Neural cell (in vitro differentiated cells): ENCODE results near the gene MYMK. TPM values are rescaled to one million over a fixed set of nuclear protein-coding genes. Genes with fewer than 3 reads are reported as not detected.

ENCODE experiments used
- H2AFZ ChIP-seq: fragments of 200-600, 300-800 bp; sonication (generic), shearing (Covaris generic); 2 replicates; pipeline ENCODE4 v1.6.0; 2014; ENCODE audit warnings: low read depth, mild to moderate bottlenecking, antibody characterized with exemption, low read length, moderate library complexity
- H3F3A ChIP-seq: fragments of 200-600 bp; shearing (Covaris generic); 2 replicates; pipeline ENCODE4 v1.6.1; 2016; ENCODE audit warnings: mild to moderate bottlenecking, moderate library complexity, mixed read lengths, antibody characterized with exemption, low read length; ENCODE audit not compliant: insufficient read depth, poor library complexity, severe bottlenecking
- H3K27ac ChIP-seq: fragments of 200-600, 300-800 bp; sonication (generic), shearing (Covaris generic); 2 replicates; pipeline ENCODE4 v1.5.1; 2014; ENCODE audit warnings: mild to moderate bottlenecking, low read length, moderate library complexity
- H3K27me3 ChIP-seq: fragments of 300-800, 200-600 bp; sonication (generic), shearing (Covaris generic); 2 replicates; pipeline ENCODE4 v1.6.0; 2014; ENCODE audit warnings: mild to moderate bottlenecking, low read depth, low read length, moderate library complexity; ENCODE audit not compliant: insufficient read depth
- H3K36me3 ChIP-seq: fragments of 300-800, 200-600 bp; sonication (generic), shearing (Covaris generic); 2 replicates; pipeline ENCODE4 v1.5.1; 2014; ENCODE audit warnings: mild to moderate bottlenecking, antibody characterized with exemption, low read length, moderate library complexity; ENCODE audit not compliant: insufficient read depth
- H3K4me2 ChIP-seq: fragments of 300-800, 200-600 bp; sonication (generic), shearing (Covaris generic); 2 replicates; pipeline ENCODE4 v1.6.0; 2014; ENCODE audit warnings: mild to moderate bottlenecking, low read length
- H3K4me3 ChIP-seq: fragments of 300-800, 200-600 bp; sonication (generic), shearing (Covaris generic); 2 replicates; pipeline ENCODE4 v1.5.1; 2014; ENCODE audit warnings: mild to moderate bottlenecking, low read length, moderate library complexity
- H3K79me2 ChIP-seq: fragments of 200-600 bp; shearing (Covaris generic); replicated peaks from 2 replicates; pipeline ENCODE4 v1.6.0; 2014; ENCODE audit warnings: mild to moderate bottlenecking, low read length, moderate library complexity; ENCODE audit not compliant: insufficient read depth
- H3K9ac ChIP-seq: fragments of 300-800, 200-600 bp; sonication (generic), shearing (Covaris generic); 2 replicates; pipeline ENCODE4 v1.6.1; 2016; ENCODE audit warnings: mild to moderate bottlenecking, low read length, mixed read lengths
- H3K9me2 ChIP-seq: fragments of 200-600 bp; shearing (Covaris generic); 2 replicates; pipeline ENCODE4 v1.6.1; 2016; ENCODE audit warnings: mild to moderate bottlenecking, low read length, mixed read lengths; ENCODE audit not compliant: insufficient read depth
- H3K9me3 ChIP-seq: fragments of 200-600, 300-800 bp; sonication (generic), shearing (Covaris generic); 2 replicates; pipeline ENCODE4 v1.6.1; 2016; ENCODE audit warnings: mild to moderate bottlenecking, mixed run types, low read length, moderate library complexity, mixed read lengths
- H4K20me1 ChIP-seq: fragments of 200-600 bp; shearing (Covaris generic); 2 replicates; pipeline ENCODE4 v1.6.1; 2016; ENCODE audit warnings: mild to moderate bottlenecking, mixed run types; ENCODE audit not compliant: insufficient read depth
- EP300 ChIP-seq: fragments of 450-650 bp; conservative IDR thresholded peaks from 2 replicates; pipeline ENCODE4 v1.6.1; 2014; ENCODE audit warnings: antibody characterized with exemption, mild to moderate bottlenecking, moderate library complexity; ENCODE audit not compliant: poor library complexity, severe bottlenecking
- EZH2 ChIP-seq: fragments of 200-600, 300-800 bp; shearing (Covaris generic), sonication (generic); IDR thresholded peaks from 2 replicates; pipeline ENCODE4 v1.6.1; 2014; ENCODE audit warnings: antibody characterized with exemption, low read length, borderline replicate concordance, mild to moderate bottlenecking; ENCODE audit not compliant: insufficient read depth, poor library complexity, severe bottlenecking
- MXI1 ChIP-seq: fragments of 450-650 bp; conservative IDR thresholded peaks from 2 replicates; pipeline ENCODE4 v1.6.1; 2014; ENCODE audit warnings: antibody characterized with exemption, mild to moderate bottlenecking; ENCODE audit not compliant: poor library complexity, severe bottlenecking
- POLR2AphosphoS5 ChIP-seq: IDR thresholded peaks from 2 replicates; pipeline ENCODE4 v1.6.1; 2012
- RAD21 ChIP-seq: fragments of 450-650 bp; conservative IDR thresholded peaks from 2 replicates; pipeline ENCODE4 v1.6.1; 2014; ENCODE audit warnings: antibody characterized with exemption, mild to moderate bottlenecking, moderate library complexity
- REST ChIP-seq: IDR thresholded peaks from 2 replicates; pipeline ENCODE4 v1.6.1; 2012; ENCODE audit warnings: borderline replicate concordance
- SMC3 ChIP-seq: fragments of 450-650 bp; conservative IDR thresholded peaks from 2 replicates; pipeline ENCODE4 v1.6.1; 2014; ENCODE audit warnings: antibody characterized with exemption, mild to moderate bottlenecking, moderate library complexity; ENCODE audit not compliant: poor library complexity
- TAF1 ChIP-seq: IDR thresholded peaks from 2 replicates; pipeline ENCODE4 v1.6.1; 2012; ENCODE audit warnings: low read depth
- polyA plus RNA-seq: library from polyadenylated mRNA; depleted of rRNA; stranded (reverse); fragments of >200 nt; gene quantifications from 2 replicates; pipeline ENCODE4 v1.2.3, GENCODE V29; 2014
- TF ChIP-seq, protein P1 (sequence below): fragments of 450-650 bp; IDR thresholded peaks from 2 replicates; pipeline ENCODE4 v1.5.1; 2014; ENCODE audit warnings: antibody characterized with exemption, mild to moderate bottlenecking, moderate library complexity; ENCODE audit not compliant: poor library complexity, severe bottlenecking

MYMK gene
- polyA plus RNA-seq, 1 donor from 2014 or later = not detected

DNA sequence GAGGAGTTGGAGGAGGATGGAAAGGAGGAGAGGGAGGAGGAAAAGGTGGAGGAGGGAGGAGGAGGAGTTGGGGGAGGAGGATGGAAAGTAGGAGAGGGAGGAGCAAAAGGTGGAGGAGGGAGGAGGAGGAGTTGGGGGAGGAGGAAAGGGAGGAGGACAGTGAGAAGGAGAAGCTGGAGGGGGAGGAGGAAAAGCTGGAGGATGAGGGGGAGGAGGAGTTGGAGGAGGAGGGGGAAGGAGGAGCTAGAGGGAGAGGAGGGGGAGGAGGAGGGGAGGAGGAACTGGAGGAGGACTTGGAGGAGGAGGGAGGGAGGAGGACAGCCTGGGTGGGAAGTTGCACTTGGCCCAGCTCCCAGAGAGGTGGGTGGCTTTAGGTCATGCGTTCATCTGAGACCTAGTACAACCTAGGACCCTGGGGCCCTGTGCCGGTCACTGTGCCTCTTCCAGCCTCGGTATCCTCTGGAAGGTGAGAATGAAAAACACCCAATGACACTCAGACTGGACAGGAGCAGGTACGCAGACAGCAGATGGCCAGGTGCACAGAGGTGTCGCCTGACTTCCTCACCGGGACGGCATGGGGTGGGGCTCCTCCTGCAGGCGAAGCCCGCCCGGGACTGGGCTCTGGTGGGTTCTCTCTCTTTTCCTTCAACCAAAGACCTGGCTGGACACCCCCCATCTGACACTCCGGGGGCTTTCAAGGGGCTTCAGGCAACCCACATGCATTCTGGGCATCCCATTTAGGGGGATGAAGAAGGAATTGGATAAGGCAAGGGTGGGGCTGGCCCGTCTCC lies 33.7 kb downstream of the MYMK start:
- no peak overlapping the region for H2AFZ ChIP-seq
- no peaks in the 10 kb centered on the region for H3K79me2 ChIP-seq
- TF ChIP-seq TAF1 = no peak
- TF ChIP-seq MXI1 = no peak
- TF ChIP-seq REST = no peak
- TF ChIP-seq POLR2AphosphoS5 = no peak
- no peak for TF ChIP-seq SMC3
- TF ChIP-seq, protein P1, sequence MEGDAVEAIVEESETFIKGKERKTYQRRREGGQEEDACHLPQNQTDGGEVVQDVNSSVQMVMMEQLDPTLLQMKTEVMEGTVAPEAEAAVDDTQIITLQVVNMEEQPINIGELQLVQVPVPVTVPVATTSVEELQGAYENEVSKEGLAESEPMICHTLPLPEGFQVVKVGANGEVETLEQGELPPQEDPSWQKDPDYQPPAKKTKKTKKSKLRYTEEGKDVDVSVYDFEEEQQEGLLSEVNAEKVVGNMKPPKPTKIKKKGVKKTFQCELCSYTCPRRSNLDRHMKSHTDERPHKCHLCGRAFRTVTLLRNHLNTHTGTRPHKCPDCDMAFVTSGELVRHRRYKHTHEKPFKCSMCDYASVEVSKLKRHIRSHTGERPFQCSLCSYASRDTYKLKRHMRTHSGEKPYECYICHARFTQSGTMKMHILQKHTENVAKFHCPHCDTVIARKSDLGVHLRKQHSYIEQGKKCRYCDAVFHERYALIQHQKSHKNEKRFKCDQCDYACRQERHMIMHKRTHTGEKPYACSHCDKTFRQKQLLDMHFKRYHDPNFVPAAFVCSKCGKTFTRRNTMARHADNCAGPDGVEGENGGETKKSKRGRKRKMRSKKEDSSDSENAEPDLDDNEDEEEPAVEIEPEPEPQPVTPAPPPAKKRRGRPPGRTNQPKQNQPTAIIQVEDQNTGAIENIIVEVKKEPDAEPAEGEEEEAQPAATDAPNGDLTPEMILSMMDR = no peak
- no peak for TF ChIP-seq RAD21
- H3K9me3 ChIP-seq = no peaks in the 10 kb centered on the region
- H4K20me1 ChIP-seq = no peaks in the 10 kb centered on the region
- no peaks in the 10 kb centered on the region for H3F3A ChIP-seq
- H3K4me2 ChIP-seq = no peak overlapping the region
- no peaks in the 10 kb centered on the region for H3K9me2 ChIP-seq
- H3K27me3 ChIP-seq = no peaks in the 10 kb centered on the region
- no peak overlapping the region for H3K4me3 ChIP-seq
- no peak overlapping the region for H3K27ac ChIP-seq
- no peak overlapping the region for H3K9ac ChIP-seq
- H3K36me3 ChIP-seq = no peaks in the 10 kb centered on the region

DNA sequence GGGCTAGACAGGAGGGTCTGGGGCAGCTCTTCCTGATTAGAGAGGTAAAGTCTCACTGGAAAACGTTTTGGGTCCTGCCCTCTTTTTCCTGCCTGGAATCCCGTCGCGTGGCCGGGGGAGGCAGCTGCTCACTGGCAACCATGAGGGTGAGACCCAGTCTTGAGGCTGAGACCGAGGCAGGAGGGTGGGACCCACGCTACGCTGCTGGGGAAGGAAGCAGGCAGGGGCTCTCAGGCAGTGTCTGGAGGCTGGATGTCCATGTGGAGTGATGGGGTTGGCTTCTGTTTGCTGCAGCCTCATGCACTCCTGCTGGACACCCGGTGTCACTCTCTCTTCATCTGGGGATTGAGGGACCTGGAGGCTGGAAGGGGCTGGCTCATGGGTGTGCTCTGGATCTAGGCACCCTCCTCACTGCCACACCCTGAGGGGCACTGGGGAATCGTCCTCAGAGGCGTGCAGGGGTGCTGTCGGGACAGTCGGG lies 34.5 kb downstream of the MYMK start:
- Histone ChIP-seq H3K9me3 (no peaks in the 10 kb centered on the region), H3K27ac (no peak overlapping the region), H3K4me2 (no peak overlapping the region), H3K36me3 (no peaks in the 10 kb centered on the region), H3K9me2 (no peaks in the 10 kb centered on the region), H3K79me2 (no peaks in the 10 kb centered on the region), H2AFZ (no peak overlapping the region), H4K20me1 (no peaks in the 10 kb centered on the region), H3F3A (no peaks in the 10 kb centered on the region), H3K4me3 (no peak overlapping the region), H3K27me3 (no peaks in the 10 kb centered on the region), H3K9ac (no peak overlapping the region)
- TF ChIP-seq EP300 (no peak), SMC3 (no peak), REST (no peak), POLR2AphosphoS5 (no peak), TAF1 (no peak), EZH2 (no peak), RAD21 (no peak), MXI1 (no peak)
- TF ChIP-seq, protein P1 = no peak
